HFF-Myc (cell line): ENCODE measurements around the gene P2RY11.

Experiments used
- DNase-seq: peaks from one replicate; pipeline ENCODE4 v3.0.0-alpha.2; 2011; ENCODE audit warnings: low read depth; ENCODE audit errors: extremely low read depth
- H3K4me3 ChIP-seq: replicated peaks from 2 replicates; pipeline ENCODE4 v1.5.1; 2011; ENCODE audit warnings: low read depth, mild to moderate bottlenecking, control low read depth, low read length
- TF ChIP-seq, protein P1 (sequence below): IDR thresholded peaks from 2 replicates; pipeline ENCODE4 v1.5.1; 2012; ENCODE audit warnings: mild to moderate bottlenecking, low read depth, low read length, control low read depth; ENCODE audit errors: missing control alignments

The P2RY11 gene

DNA sequence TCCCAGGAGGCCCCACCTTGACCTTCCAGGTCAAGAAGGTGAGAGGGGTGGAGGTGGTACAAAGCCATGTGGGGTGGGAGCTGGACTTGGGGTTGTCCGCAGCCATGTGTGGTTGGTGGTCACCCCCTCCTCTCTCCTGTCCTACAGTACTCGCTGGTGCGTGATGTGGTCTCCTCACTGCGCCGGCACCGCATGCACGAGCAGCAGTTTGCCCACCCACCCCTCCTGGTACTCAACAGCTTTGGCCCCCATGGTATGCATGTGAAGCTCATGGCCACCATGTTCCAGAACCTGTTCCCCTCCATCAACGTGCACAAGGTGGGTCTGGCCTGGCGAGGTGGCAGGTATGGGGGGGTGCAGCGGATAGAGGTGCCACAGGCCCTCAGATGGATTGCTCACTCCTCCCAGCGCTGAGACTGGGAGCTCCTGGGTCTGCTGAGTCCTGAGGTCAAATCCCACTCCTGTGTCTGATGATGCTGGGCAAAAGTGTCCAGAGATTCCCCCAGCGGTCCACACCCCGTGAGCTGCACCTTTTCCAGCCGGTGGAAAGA is 3.6 kb upstream of the P2RY11 start:
- DNase-seq, result no peak
- TF ChIP-seq, protein P1, sequence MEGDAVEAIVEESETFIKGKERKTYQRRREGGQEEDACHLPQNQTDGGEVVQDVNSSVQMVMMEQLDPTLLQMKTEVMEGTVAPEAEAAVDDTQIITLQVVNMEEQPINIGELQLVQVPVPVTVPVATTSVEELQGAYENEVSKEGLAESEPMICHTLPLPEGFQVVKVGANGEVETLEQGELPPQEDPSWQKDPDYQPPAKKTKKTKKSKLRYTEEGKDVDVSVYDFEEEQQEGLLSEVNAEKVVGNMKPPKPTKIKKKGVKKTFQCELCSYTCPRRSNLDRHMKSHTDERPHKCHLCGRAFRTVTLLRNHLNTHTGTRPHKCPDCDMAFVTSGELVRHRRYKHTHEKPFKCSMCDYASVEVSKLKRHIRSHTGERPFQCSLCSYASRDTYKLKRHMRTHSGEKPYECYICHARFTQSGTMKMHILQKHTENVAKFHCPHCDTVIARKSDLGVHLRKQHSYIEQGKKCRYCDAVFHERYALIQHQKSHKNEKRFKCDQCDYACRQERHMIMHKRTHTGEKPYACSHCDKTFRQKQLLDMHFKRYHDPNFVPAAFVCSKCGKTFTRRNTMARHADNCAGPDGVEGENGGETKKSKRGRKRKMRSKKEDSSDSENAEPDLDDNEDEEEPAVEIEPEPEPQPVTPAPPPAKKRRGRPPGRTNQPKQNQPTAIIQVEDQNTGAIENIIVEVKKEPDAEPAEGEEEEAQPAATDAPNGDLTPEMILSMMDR, result no peak
- H3K4me3 ChIP-seq, result peak overlapping the region; percentile 92

DNA sequence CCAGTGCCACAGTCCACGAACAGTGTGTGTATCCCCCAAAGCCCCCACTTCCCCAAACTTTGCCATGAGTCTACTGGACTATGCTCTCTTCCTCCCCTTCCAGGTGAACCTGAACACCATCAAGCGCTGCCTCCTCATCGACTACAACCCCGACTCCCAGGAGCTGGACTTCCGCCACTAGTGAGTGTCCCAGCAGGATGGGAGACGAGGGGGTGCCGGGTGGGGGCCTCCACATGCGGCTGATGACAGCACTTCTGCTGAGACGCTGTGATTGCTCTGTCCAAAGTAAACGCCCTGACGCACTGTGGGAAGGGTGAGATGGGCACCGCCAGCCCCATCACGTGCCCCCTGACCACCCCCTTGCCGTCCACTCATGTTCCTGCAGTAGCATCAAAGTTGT is 2.0 kb upstream of the P2RY11 start:
- TF ChIP-seq, protein P1, result no peak
- DNase-seq, result no peak
- no peak overlapping the region for H3K4me3 ChIP-seq

DNA sequence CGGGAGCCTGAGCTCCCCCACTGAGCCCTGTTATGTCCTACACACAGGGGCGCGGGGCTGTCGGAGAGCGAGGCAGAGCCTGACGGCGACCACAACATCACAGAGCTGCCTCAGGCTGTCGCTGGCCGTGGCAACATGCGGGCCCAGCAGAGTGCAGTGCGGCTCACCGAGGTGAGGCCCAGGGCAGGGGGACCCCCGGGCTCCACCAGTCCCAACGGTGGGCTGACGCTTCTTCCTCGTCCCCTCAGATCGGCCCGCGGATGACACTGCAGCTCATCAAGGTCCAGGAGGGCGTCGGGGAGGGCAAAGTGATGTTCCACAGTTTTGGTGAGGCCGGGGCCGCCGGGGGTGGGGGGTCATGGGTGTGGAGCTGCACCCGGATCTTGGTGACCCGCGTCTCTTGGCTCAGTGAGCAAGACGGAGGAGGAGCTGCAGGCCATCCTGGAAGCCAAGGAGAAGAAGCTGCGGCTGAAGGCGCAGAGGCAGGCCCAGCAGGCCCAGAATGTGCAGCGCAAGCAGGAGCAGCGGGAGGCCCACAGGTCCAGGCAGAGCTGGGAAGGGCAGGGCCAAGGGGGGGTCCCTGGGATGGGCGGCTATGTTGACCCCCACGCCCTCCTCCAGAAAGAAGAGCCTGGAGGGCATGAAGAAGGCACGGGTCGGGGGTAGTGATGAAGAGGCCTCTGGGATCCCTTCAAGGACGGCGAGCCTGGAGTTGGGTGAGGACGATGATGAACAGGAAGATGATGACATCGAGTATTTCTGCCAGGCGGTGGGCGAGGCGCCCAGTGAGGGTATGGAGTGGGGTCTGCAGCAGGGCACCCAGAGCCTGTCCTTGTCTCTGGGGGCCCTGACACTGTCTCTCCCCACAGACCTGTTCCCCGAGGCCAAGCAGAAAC is 1.2 kb upstream of the P2RY11 start:
- H3K4me3 ChIP-seq, result no peak overlapping the region
- DNase-seq, result no peak
- TF ChIP-seq, protein P1, result no peak

DNA sequence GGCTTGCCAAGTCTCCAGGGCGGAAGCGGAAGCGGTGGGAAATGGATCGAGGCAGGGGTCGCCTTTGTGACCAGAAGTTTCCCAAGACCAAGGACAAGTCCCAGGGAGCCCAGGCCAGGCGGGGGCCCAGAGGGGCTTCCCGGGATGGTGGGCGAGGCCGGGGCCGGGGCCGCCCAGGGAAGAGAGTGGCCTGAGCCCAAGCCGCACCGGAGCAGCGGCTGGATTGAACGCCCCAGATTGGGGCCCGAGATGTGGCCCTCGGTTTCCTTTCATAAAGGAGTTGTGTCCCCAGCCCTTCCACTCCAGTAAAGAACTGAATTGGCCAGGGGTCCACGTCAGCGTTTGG is 548 bp upstream of the P2RY11 start:
- no peak for DNase-seq
- no peak overlapping the region for H3K4me3 ChIP-seq
- TF ChIP-seq, protein P1, result no peak

DNA sequence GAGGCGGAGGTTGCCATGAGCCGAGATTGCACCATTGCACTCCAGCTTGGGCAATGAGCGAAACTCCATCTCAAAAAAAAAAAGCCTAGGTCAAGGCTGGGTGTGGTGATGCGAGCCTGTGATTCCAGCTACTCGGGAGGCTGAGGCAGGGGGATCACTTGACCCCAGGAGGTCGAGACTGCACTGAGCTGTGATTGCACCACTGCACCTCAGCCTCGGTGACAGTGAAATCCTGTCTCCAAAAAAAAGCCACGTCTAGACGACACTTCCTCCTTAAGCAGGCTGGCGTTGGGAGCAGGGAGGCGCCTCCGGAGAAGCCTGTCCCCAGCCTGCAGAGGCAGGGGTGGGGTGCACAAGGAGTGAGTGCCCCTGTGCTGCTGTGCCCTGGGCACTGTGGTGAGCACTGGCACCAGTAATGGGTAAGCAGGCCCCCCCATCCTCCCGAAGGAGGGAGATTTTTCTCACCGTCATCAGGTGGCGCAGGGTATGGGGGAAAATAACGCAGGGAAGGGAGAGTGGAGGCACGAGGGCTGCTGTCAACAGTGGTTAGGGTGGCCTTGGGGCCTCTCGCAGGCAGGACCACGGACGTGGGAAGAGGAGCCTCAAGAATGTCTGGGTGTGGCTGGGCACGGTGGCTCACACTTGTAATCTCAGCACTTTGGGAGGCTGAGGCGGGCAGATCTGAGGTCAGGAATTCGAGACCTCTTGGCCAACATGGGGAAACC is 706 bp downstream of the P2RY11 start:
- H3K4me3 ChIP-seq, result no peak overlapping the region
- DNase-seq, result no peak
- TF ChIP-seq, protein P1, result no peak

DNA sequence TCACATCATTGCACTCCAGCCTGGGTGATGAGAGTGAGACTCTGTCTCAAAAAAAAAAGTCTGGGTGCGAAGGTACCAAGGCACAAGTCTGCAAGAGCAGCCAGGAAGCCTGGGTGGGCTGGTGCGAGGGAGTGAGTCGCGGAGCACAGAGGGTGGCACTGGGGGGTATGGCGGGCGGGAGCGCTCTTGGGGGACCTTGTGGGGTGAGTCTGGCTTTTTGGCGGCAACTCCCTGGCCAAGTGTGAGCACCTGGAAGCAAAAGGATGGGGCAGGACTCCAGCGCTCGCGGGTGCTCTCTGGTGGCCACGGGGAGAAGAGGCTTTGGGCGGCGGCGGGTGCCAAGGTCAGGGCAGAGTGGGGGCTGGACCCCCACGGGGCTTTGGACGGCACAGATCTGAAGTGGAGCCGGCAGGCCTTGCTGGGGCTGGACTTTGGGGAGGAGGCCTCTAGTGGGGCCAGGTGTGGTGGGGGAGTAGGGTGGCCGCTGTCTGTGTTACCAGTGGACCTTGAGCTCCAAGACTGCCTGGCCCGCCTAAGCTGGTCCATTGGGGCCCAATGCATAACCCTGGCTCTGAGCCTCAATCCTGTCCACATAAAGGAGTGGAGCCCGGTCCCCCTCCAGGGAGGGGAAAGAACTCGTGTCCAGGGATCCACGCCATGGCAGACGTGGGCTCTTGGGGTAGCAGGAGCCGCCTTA is 1.6 kb downstream of the P2RY11 start:
- TF ChIP-seq, protein P1, result peak; percentile 66
- no peak for DNase-seq
- H3K4me3 ChIP-seq, result no peak overlapping the region
